ENCODE data around the gene EHD4. TPM values are rescaled to one million over a fixed set of nuclear protein-coding genes. Genes with fewer than 3 reads are reported as not detected.

EHD4 gene
- total RNA-seq, 3 donors from 2014 or later = 25.7 to 33.8 (median 27.6) TPM

GRCh38 chr15:41934843-41935242 lies 37.5 kb downstream of the EHD4 start:
- no peaks in the 10 kb centered on the region for H3K27me3 Mint-ChIP-seq (ENCODE audit: low read depth)
- DNase-seq = peak; percentile 73
- H3K9me3 Mint-ChIP-seq = peaks cover 4% of the 10 kb centered on the region
- H3K4me3 Mint-ChIP-seq = peak overlapping the region; percentile 64
- ATAC-seq = peak; percentile 57 to 60
- H3K4me1 Mint-ChIP-seq (ENCODE audit: low read depth) = peaks cover 61% of the 10 kb centered on the region
- H3K36me3 Mint-ChIP-seq (ENCODE audit: insufficient read depth) = peaks cover 2% of the 10 kb centered on the region

- H3K27me3 Mint-ChIP-seq (ENCODE audit: low read depth) = no peaks in the 10 kb centered on the region
Observed at GRCh38 chr15:41933771-41934170, 38.6 kb downstream of the EHD4 start.

GRCh38 chr15:41933326-41933725 lies 39.0 kb downstream of the EHD4 start:
- no peaks in the 10 kb centered on the region for H3K27me3 Mint-ChIP-seq (ENCODE audit: low read depth)
- H3K4me1 Mint-ChIP-seq (ENCODE audit: low read depth) = peaks cover 66% of the 10 kb centered on the region
- H3K9me3 Mint-ChIP-seq = peaks cover 4% of the 10 kb centered on the region
- peaks cover 9% of the 10 kb centered on the region for H3K36me3 Mint-ChIP-seq (ENCODE audit: insufficient read depth)
- no peak overlapping the region for H3K4me3 Mint-ChIP-seq
- DNase-seq = no peak
- no peak for ATAC-seq

More at GRCh38 chr15:41933771-41934170, 38.6 kb downstream of the EHD4 start:
- Mint-ChIP-seq H3K9me3 (peaks cover 4% of the 10 kb centered on the region), H3K4me3 (no peak overlapping the region), H3K4me1 (ENCODE audit: low read depth) (peaks cover 68% of the 10 kb centered on the region), H3K36me3 (ENCODE audit: insufficient read depth) (peaks cover 6% of the 10 kb centered on the region)
- ATAC-seq (no peak), DNase-seq (no peak)

- Mint-ChIP-seq H3K9me3 (peaks cover 4% of the 10 kb centered on the region), H3K4me1 (ENCODE audit: low read depth) (peaks cover 65% of the 10 kb centered on the region)
Observed at GRCh38 chr15:41932511-41933289, 39.7 kb downstream of the EHD4 start.

GRCh38 chr15:41932101-41932500 lies 40.3 kb downstream of the EHD4 start:
- peaks cover 63% of the 10 kb centered on the region for H3K4me1 Mint-ChIP-seq (ENCODE audit: low read depth)
- DNase-seq = no peak

More at GRCh38 chr15:41932511-41933289, 39.7 kb downstream of the EHD4 start:
- H3K36me3 Mint-ChIP-seq (ENCODE audit: insufficient read depth) = peaks cover 9% of the 10 kb centered on the region
- no peaks in the 10 kb centered on the region for H3K27me3 Mint-ChIP-seq (ENCODE audit: low read depth)
- H3K4me3 Mint-ChIP-seq = no peak overlapping the region
- ATAC-seq (no peak), DNase-seq (no peak)

GRCh38 chr15:41930867-41931222 lies 41.5 kb downstream of the EHD4 start:
- H3K4me3 Mint-ChIP-seq = no peak overlapping the region
- H3K4me1 Mint-ChIP-seq (ENCODE audit: low read depth) = peaks cover 63% of the 10 kb centered on the region
- no peak for ATAC-seq
- no peaks in the 10 kb centered on the region for H3K27me3 Mint-ChIP-seq (ENCODE audit: low read depth)
- peaks cover 2% of the 10 kb centered on the region for H3K9me3 Mint-ChIP-seq
- peaks cover 10% of the 10 kb centered on the region for H3K36me3 Mint-ChIP-seq (ENCODE audit: insufficient read depth)
- DNase-seq = no peak

More at GRCh38 chr15:41932101-41932500, 40.3 kb downstream of the EHD4 start:
- no peaks in the 10 kb centered on the region for H3K27me3 Mint-ChIP-seq (ENCODE audit: low read depth)
- peaks cover 10% of the 10 kb centered on the region for H3K36me3 Mint-ChIP-seq (ENCODE audit: insufficient read depth)
- no peak for ATAC-seq
- peaks cover 4% of the 10 kb centered on the region for H3K9me3 Mint-ChIP-seq
- no peak overlapping the region for H3K4me3 Mint-ChIP-seq

- DNase-seq (no peak), ATAC-seq (no peak)
- H3K36me3 Mint-ChIP-seq (ENCODE audit: insufficient read depth) = peaks cover 9% of the 10 kb centered on the region
- peaks cover 58% of the 10 kb centered on the region for H3K4me1 Mint-ChIP-seq (ENCODE audit: low read depth)
- no peaks in the 10 kb centered on the region for H3K9me3 Mint-ChIP-seq
- no peaks in the 10 kb centered on the region for H3K27me3 Mint-ChIP-seq (ENCODE audit: low read depth)
- H3K4me3 Mint-ChIP-seq = no peak overlapping the region
Observed at GRCh38 chr15:41930221-41930866, 42.0 kb downstream of the EHD4 start.

- H3K27me3 Mint-ChIP-seq (ENCODE audit: low read depth) = no peaks in the 10 kb centered on the region
- peaks cover 12% of the 10 kb centered on the region for H3K36me3 Mint-ChIP-seq (ENCODE audit: insufficient read depth)
- ATAC-seq = peak in 1 of 2 donors; percentile 57
- peaks cover 46% of the 10 kb centered on the region for H3K4me1 Mint-ChIP-seq (ENCODE audit: low read depth)
- no peak for DNase-seq
- no peak overlapping the region for H3K4me3 Mint-ChIP-seq
- H3K9me3 Mint-ChIP-seq = no peaks in the 10 kb centered on the region
Observed at GRCh38 chr15:41928637-41929620, 43.4 kb downstream of the EHD4 start.

- no peak overlapping the region for H3K4me3 Mint-ChIP-seq
- no peak for DNase-seq
- no peaks in the 10 kb centered on the region for H3K9me3 Mint-ChIP-seq
- H3K27me3 Mint-ChIP-seq (ENCODE audit: low read depth) = no peaks in the 10 kb centered on the region
- peaks cover 37% of the 10 kb centered on the region for H3K4me1 Mint-ChIP-seq (ENCODE audit: low read depth)
- ATAC-seq = no peak
- peaks cover 12% of the 10 kb centered on the region for H3K36me3 Mint-ChIP-seq (ENCODE audit: insufficient read depth)
Observed at GRCh38 chr15:41928100-41928499, 44.3 kb downstream of the EHD4 start.

GRCh38 chr15:41927536-41927935 lies 44.8 kb downstream of the EHD4 start:
- no peaks in the 10 kb centered on the region for H3K27me3 Mint-ChIP-seq (ENCODE audit: low read depth)
- DNase-seq (no peak), ATAC-seq (no peak)
- H3K4me3 Mint-ChIP-seq = no peak overlapping the region
- H3K36me3 Mint-ChIP-seq (ENCODE audit: insufficient read depth) = peaks cover 13% of the 10 kb centered on the region
- H3K4me1 Mint-ChIP-seq (ENCODE audit: low read depth) = peaks cover 34% of the 10 kb centered on the region
- H3K9me3 Mint-ChIP-seq = no peaks in the 10 kb centered on the region

GRCh38 chr15:41926185-41927056 lies 45.9 kb downstream of the EHD4 start:
- peaks cover 34% of the 10 kb centered on the region for H3K4me1 Mint-ChIP-seq (ENCODE audit: low read depth)
- no peaks in the 10 kb centered on the region for H3K9me3 Mint-ChIP-seq
- no peak overlapping the region for H3K4me3 Mint-ChIP-seq
- no peak for DNase-seq
- H3K36me3 Mint-ChIP-seq (ENCODE audit: insufficient read depth) = peaks cover 16% of the 10 kb centered on the region
- peak in 1 of 2 donors; percentile 37 for ATAC-seq
- H3K27me3 Mint-ChIP-seq (ENCODE audit: low read depth) = no peaks in the 10 kb centered on the region

- H3K36me3 Mint-ChIP-seq (ENCODE audit: insufficient read depth) = peaks cover 20% of the 10 kb centered on the region
- no peaks in the 10 kb centered on the region for H3K9me3 Mint-ChIP-seq
- H3K27me3 Mint-ChIP-seq (ENCODE audit: low read depth) = no peaks in the 10 kb centered on the region
- ATAC-seq (no peak), DNase-seq (no peak)
- no peak overlapping the region for H3K4me3 Mint-ChIP-seq
- peaks cover 31% of the 10 kb centered on the region for H3K4me1 Mint-ChIP-seq (ENCODE audit: low read depth)
Observed at GRCh38 chr15:41925086-41925608, 47.2 kb downstream of the EHD4 start.

- H3K4me3 Mint-ChIP-seq = no peak overlapping the region
Observed at GRCh38 chr15:41923401-41923997, 48.9 kb downstream of the EHD4 start.

More at GRCh38 chr15:41923401-41923997, 48.9 kb downstream of the EHD4 start:
- DNase-seq (no peak), ATAC-seq (no peak)
- Mint-ChIP-seq H3K27me3 (ENCODE audit: low read depth) (no peaks in the 10 kb centered on the region), H3K4me1 (ENCODE audit: low read depth) (peaks cover 22% of the 10 kb centered on the region), H3K9me3 (no peaks in the 10 kb centered on the region), H3K36me3 (ENCODE audit: insufficient read depth) (peaks cover 26% of the 10 kb centered on the region)
